Ishikawa (cell line): ENCODE data around the gene COL4A2.

Experiments used
- EP300 ChIP-seq: IDR thresholded peaks from 2 replicates; pipeline ENCODE4 v1.6.1; 2012; ENCODE audit warnings: borderline replicate concordance
- FOXM1 ChIP-seq: IDR thresholded peaks from 2 replicates; pipeline ENCODE4 v1.6.1; 2012; ENCODE audit warnings: low read depth, borderline replicate concordance
- TEAD4 ChIP-seq: IDR thresholded peaks from 2 replicates; pipeline ENCODE4 v1.6.1; 2012

DNA sequence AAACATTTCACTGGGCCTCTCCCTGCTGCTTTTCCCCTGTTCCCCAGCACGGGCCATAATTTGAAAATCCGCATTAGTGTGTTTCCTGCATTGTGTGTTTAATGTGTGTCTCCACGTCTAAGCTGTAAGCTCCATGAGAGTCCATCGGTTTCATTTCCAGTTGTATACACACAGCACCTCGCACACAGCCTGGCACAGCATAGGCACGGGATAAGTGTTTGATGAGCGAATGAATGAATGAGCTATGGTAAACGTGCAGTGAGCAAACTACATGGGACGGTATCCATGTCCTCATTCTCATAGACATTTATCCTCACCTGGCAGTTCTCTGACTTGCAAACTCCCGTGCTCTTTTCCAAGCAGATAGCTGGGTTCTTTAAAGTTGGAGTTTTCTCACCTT is 148.4 kb downstream of the COL4A2 start:
- no peak for TF ChIP-seq EP300
- no peak for TF ChIP-seq TEAD4
- TF ChIP-seq FOXM1: no peak
